ENCODE measurements around the gene LONRF2. TPM values are rescaled to one million over a fixed set of nuclear protein-coding genes. Genes with fewer than 3 reads are reported as not detected.

The LONRF2 gene
- total and polyA plus RNA-seq, 2 of the 13 experiments (the other 11 are each of a cell fraction or from before 2014, with no cell fraction given), result not detected

- TF ChIP-seq NONO (IDR thresholded peaks at IDR 0.05) (no peak), NONO (CRISPR knock-in tag; conservative IDR thresholded peaks at IDR 0.05) (no peak), ZBTB21 (CRISPR knock-in tag; IDR thresholded peaks at IDR 0.05) (no peak), CREB1 (IDR thresholded peaks at IDR 0.05) (peak; percentile 48; the same call in 1 of the 2 replicates), CREB1 (CRISPR knock-in tag; IDR thresholded peaks at IDR 0.05) (no peak), SP4 (CRISPR knock-in tag; IDR thresholded peaks at IDR 0.05) (no peak), FOSL2 (CRISPR knock-in tag; IDR thresholded peaks at IDR 0.05) (peak; percentile 98), ZNF124 (CRISPR knock-in tag; IDR thresholded peaks at IDR 0.05) (no peak), POLR2A (IDR thresholded peaks at IDR 0.05; ENCODE audit: insufficient read depth in 1 of 2, low read depth in 2 of 2, low read length in 2 of 2) (no peak), PHF8 (CRISPR knock-in tag; IDR thresholded peaks at IDR 0.05) (no peak), ZNF18 (CRISPR knock-in tag; IDR thresholded peaks at IDR 0.05; ENCODE audit: insufficient replicate concordance) (no peak), ATF3 (CRISPR knock-in tag; IDR thresholded peaks at IDR 0.05) (peak; percentile 89), RBM39 (IDR thresholded peaks at IDR 0.05; ENCODE audit: low read depth, low read length, poor library complexity, severe bottlenecking) (no peak), ZNF850 (CRISPR knock-in tag; conservative IDR thresholded peaks at IDR 0.05) (no peak), SALL2 (CRISPR knock-in tag; IDR thresholded peaks at IDR 0.05) (no peak), ZNF431 (CRISPR knock-in tag; IDR thresholded peaks at IDR 0.05; ENCODE audit: borderline replicate concordance, low read depth) (no peak), ASH2L (IDR thresholded peaks at IDR 0.05; ENCODE audit: insufficient read length, low read depth, low read length) (no peak), ZEB1 (IDR thresholded peaks at IDR 0.05; ENCODE audit: insufficient replicate concordance, low read depth) (no peak), ZNF503 (CRISPR knock-in tag; IDR thresholded peaks at IDR 0.05) (no peak), NR0B2 (CRISPR knock-in tag; IDR thresholded peaks at IDR 0.05) (no peak), ARNTL (CRISPR knock-in tag; IDR thresholded peaks at IDR 0.05) (no peak), NCOA2 (CRISPR knock-in tag; IDR thresholded peaks at IDR 0.05) (no peak), SRF (IDR thresholded peaks at IDR 0.05; ENCODE audit: low read depth, low read length) (no peak), ZSCAN21 (CRISPR knock-in tag; IDR thresholded peaks at IDR 0.05; ENCODE audit: borderline replicate concordance) (no peak), ZSCAN20 (CRISPR knock-in tag; IDR thresholded peaks at IDR 0.05; ENCODE audit: borderline replicate concordance) (no peak), ZNF713 (CRISPR knock-in tag; IDR thresholded peaks at IDR 0.05) (no peak), HMG20A (CRISPR knock-in tag; IDR thresholded peaks at IDR 0.05; ENCODE audit: borderline replicate concordance) (no peak; the same call in 1 of the 2 replicates), ZFP62 (CRISPR knock-in tag; IDR thresholded peaks at IDR 0.05) (no peak), ZC3H4 (CRISPR knock-in tag; IDR thresholded peaks at IDR 0.05; ENCODE audit: borderline replicate concordance) (no peak)
Measured at GRCh38 chr2:100291152-100291970, 30.9 kb downstream of the LONRF2 start (continued).
